HG02943 (cell line): ENCODE results near the gene CNTN1.

Experiments used
- ATAC-seq: cut with Tn5 transposase; IDR thresholded peaks from one replicate; pipeline ENCODE4 v1.9.1; 2021; ENCODE audit warnings: mild to moderate bottlenecking, low read depth, moderate library complexity; ENCODE audit not compliant: unreplicated experiment

Gene CNTN1

GRCh38 chr12:41013881-41014642 is 321.8 kb downstream of the CNTN1 start:
- no peak for ATAC-seq

- no peak for ATAC-seq
Measured at GRCh38 chr12:41014643-41015020, 322.4 kb downstream of the CNTN1 start.

GRCh38 chr12:41018010-41018409 is 325.8 kb downstream of the CNTN1 start:
- no peak for ATAC-seq

GRCh38 chr12:41019461-41019860 is 327.2 kb downstream of the CNTN1 start:
- no peak for ATAC-seq

GRCh38 chr12:41023836-41024235 is 331.6 kb downstream of the CNTN1 start:
- no peak for ATAC-seq

- ATAC-seq: no peak
Measured at GRCh38 chr12:41026151-41026550, 333.9 kb downstream of the CNTN1 start.

- ATAC-seq: no peak
Measured at GRCh38 chr12:41032386-41032785, 340.1 kb downstream of the CNTN1 start.

GRCh38 chr12:41034686-41035085 is 342.4 kb downstream of the CNTN1 start:
- no peak for ATAC-seq

- no peak for ATAC-seq
Measured at GRCh38 chr12:41039461-41039860, 347.2 kb downstream of the CNTN1 start.

- no peak for ATAC-seq
Measured at GRCh38 chr12:41045509-41045908, 353.3 kb downstream of the CNTN1 start.

- ATAC-seq: no peak
Measured at GRCh38 chr12:41049033-41049432, 356.8 kb downstream of the CNTN1 start.

- ATAC-seq: no peak
Measured at GRCh38 chr12:41051954-41052353, 359.7 kb downstream of the CNTN1 start.

- no peak for ATAC-seq
Measured at GRCh38 chr12:41052441-41052840, 360.2 kb downstream of the CNTN1 start.

GRCh38 chr12:41053046-41053445 is 360.8 kb downstream of the CNTN1 start:
- ATAC-seq: no peak

- ATAC-seq: no peak
Measured at GRCh38 chr12:41055875-41056577, 363.8 kb downstream of the CNTN1 start.

- no peak for ATAC-seq
Measured at GRCh38 chr12:41058266-41058665, 366.0 kb downstream of the CNTN1 start.

- ATAC-seq: no peak
Measured at GRCh38 chr12:41061192-41061591, 369.0 kb downstream of the CNTN1 start.

GRCh38 chr12:41064411-41064810 is 372.2 kb downstream of the CNTN1 start:
- ATAC-seq: no peak

GRCh38 chr12:41067941-41068645 is 375.9 kb downstream of the CNTN1 start:
- no peak for ATAC-seq

GRCh38 chr12:41073633-41074472 is 381.6 kb downstream of the CNTN1 start:
- no peak for ATAC-seq

- no peak for ATAC-seq
Measured at GRCh38 chr12:41074473-41074769, 382.2 kb downstream of the CNTN1 start.
